GM19463 (cell line): ENCODE data around the gene SARDH.

Source experiments
- ATAC-seq: cut with Tn5 transposase; IDR thresholded peaks from one replicate; pipeline ENCODE4 v1.9.1; 2021; ENCODE audit warnings: mild to moderate bottlenecking, moderate library complexity; ENCODE audit not compliant: unreplicated experiment

The SARDH gene

DNA sequence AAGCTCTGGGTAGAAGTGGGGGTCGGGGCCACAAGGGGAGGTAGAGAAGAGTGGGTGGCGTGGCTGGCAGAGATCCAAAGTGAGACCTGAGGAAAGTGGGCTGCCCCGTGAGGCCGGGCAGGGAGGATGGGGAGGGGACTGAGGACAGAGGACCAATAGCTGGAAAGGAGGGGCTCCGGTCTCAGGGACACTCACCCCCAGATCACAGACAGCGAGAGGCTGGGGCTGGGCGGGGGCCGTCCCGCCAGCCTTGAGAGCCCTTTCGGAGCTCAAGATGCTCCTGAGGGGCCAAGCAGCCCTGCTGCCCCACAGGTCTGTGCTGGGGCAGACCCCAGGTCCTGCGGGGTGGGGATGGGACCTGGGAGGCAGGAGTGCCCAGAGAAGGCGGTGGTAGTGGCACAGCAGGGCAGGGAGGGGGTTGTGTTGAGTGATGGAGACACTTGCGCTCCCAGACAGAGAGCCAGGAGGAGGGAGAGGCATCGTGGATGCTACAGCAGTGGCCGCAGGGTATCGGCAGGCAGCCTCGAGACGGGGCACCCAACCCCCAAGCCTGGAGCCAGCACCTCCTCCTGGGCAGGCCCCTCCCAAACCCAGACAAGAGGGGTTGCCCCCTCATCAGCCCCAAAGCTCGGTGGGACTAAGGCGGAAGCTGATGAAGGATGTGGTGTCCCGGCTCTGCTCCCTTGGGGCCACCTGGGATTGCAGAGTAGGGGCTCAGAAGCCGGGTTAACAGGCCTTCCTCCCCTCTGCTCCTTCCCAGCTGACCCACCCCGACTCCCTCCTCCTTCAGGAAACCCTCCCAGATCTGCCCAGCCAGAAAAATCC is 3.4 kb downstream of the SARDH start:
- no peak for ATAC-seq

- ATAC-seq: no peak
These were observed 4.2 kb downstream of the SARDH start for GRCh38 chr9:133733796-133734533.

DNA sequence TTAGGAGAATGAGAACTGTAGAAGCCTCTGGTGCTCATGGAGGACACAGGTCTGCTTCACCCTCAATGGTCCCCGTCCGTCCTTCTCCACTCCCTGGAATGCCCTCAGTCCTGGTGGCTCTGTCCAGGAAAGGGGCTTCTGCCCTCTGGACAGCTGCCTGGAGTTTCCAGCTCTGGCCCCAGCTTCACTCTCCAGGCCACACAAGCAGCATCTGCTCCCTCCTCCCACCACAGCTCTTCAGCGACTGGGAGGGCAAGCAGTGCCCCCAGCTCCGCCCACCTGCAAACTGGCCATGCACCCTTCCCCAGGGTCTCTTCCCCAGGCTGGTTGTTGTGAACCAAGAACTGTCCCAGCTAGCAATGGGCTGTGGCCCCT is 4.7 kb downstream of the SARDH start:
- no peak for ATAC-seq

DNA sequence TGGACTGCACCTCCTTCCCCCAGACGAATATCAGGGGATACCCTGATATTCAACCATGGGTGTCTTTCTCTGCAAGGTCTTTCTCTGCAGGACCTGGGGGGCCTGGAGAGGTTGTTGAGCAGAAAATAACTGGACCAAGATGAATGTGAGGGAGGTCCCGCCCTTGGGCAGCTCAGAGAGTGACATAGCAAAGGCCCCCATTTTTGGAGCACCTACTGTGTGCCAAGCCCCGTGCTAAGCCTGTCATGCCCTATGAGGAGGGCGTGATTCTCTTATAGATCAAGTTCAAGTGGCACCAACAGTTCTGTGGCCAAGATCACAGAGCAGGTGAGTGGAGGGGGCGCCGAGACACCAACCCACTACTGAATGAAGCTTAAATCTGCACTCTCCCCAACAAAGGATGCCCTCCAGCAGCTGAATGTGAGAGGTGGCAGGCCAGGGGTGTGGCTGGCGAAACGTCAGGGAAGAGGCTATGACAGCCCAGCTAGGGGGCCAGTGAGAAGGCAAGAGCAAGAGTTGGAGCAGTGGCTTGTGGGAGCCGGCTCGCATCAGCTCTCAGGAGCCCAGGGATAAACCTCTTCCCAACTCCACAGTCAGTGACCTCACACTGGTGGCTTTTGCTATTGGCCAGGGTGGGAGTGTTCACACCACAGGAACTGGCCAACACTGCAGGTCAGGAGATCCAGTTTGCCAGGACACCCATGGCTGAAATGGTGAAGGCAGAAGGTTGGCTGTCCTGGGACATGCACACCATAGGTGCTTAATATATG is 5.3 kb downstream of the SARDH start:
- ATAC-seq: no peak

DNA sequence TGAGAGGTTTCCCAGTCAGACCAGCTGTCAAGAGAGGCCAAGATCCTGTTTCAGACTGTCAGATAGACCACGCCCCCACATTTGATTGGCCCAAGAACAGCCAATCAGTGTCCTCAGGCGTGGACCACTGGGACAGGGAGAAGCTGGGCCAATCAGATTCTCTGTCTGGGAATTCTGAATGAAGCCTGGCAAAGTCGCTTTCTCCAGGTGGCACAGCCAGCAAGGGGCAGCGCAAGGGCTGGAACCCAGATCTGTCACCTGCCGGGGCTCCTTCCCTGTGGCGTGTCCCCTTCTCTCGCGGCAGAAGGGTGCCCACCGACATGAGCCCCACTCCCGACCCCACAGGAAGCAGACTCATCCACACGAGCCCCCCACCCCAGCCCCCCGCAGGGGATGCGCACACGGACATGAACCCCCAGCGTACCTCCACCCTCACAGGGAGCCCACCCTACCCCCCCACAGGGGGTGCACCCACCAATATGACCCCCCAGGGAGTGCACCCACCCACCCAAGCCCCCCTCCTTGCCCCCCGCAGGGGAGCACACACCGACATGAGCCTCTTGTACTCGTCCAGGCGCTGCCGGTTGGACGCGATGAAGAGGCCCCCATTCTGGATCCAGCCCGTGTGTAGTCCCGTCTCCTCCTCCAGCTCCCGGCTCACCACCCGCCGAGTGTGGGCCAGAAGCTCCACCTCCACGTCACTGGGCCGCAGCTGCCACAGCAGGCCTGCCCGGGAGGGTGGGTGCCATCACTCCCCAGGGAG is 6.1 kb downstream of the SARDH start:
- ATAC-seq: no peak

GRCh38 chr9:133730994-133731715 is 7.0 kb downstream of the SARDH start:
- no peak for ATAC-seq

DNA sequence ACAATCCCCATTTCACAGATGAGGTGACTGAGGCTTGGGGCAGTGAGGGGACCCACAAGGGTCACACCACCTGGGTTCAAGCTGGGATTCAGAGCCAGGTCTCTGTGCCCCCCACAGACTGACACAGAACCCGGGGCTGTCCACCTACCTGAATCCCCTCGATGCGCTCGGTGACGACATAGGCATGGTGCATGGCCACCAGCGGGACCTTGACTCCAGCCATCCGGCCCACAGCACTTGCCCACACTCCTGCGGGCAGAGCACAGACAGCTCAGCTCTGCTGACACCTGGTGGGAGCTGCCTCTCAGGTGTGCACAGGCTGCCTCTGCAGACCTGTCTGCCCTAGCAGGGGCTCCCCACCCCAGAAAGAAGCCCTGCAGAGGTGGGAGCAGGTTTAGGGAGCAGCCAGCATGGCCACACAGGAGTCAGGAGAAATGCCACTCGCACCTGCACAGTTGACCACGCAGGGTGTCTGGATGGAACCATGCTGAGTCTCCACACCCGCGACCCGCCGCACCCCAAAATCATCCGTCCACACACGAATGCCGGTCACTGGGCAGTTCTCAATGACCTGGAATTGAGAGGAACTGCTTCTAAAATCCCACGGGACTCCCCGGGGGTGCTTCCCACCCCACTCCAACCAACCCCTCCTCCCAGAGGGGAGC is 8.4 kb downstream of the SARDH start:
- no peak for ATAC-seq

DNA sequence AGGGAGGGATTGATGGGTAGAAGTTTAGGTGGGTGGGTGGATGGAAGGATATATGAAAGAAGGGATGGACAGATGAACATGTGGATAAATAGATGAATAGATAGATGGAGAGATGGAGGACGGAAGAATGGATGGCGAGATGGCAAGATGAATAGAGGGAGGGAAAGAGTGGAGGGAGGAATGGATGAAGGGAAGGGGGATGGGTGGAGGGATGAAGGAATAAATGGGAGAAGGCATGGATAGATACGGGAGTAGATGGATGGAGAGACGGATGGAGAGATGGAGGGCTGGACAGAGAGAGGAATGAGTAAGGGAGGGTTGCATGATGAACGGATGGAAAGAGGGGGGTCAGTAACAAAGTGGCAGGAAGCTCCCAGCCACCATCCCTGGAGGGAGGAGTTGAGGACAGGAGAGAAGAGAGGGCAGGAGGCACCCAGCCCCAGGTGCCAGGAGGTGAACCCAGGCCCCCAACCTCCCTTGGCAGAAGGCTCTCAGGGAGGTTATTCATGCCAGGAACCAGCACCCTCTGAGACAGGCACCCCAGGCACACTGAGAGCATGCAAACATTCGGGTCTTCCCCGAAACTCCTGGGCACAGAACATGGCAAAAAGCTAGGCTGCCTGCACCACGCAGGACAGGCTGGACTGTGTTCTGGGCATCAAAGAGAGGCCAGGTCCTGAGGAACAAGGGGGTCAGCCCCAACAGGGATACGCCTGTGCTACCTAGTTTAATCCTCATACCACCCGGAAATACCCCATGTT is 9.1 kb downstream of the SARDH start:
- ATAC-seq: no peak

DNA sequence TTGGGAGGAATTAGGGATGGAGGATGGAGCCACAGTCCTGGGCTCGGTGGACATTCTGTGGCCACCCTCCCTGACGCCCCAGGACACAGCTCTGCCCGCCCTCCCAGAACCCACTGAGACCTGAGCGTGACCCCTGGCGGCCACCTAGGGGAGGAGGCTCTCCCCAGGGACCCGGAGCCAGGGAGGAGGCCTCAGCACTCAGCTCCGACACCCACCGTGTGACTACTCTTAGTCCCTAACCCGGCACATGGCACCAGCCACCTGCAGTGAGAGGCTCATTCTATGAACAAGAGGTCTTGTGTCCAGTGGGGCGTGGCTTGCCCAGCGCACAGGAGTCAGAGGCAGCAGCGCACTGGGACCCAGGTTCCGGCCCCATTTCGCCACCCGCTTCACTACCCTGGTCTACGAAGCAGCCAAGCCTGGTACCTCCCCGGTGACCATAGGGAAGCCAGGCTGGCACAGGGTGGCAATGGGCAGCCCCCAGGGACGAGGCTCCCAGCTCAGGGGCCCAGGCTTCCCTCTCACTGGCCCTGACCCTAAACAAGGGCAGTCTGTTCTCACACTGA is 10.2 kb downstream of the SARDH start:
- ATAC-seq: no peak

GRCh38 chr9:133727277-133727875 is 10.8 kb downstream of the SARDH start:
- ATAC-seq: no peak

- no peak for ATAC-seq
These were observed 11.5 kb downstream of the SARDH start for GRCh38 chr9:133726401-133727276.

DNA sequence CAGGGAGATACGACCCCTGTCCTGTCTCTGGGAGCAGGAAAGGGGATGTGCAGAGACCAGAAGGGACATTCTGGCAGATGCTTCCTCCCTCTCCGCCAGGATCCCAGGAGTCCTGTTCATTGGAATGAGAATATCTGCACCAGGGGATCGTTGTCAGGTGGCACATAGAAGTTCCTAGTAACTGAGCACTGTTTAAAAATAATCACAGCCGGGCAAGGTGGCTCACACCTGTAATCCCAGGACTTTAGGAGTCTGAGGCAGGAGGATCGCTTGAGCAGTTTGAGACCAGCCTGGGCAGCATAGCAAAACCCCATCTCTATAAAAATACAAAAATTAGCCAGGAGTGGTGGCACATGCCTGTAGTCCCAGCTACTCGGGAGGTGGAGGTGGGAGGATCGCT is 12.3 kb downstream of the SARDH start:
- no peak for ATAC-seq

DNA sequence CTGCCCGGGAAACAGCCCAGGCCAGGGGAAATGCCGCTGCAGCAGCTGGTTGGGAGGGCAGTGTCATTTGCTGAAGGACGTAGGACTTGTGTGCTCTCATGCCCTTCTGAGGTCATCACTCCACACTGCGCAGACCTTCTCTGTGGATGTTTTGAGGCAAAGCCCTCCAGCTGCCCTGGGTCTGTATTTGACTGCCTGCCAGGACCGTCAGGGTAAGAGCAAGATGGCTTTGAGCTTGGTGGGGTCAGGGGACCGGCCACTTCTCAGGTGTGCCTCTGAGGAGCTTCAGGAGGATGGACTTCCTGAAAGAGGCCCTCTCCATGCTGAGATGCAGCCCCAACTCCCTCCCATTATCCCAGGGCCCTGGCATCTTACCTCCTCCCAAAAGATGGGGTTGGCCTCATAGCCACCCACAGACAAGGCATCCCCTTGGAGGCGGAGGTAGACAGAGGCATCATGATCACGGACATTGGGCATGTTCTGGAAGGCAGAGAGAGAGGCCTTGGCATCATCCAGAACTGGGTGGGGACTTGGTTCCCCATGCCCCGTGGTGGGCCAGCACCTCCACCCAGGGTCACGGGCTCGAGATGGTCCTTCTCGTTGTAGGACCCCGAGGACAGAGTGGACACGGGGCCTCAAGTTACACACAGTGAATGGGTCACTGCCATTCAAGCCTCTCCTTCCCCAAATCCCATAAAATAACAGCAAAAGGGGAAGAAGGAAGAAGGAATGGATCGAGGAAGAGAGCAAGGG is 19.4 kb downstream of the SARDH start:
- no peak for ATAC-seq

GRCh38 chr9:133717113-133718031 is 20.8 kb downstream of the SARDH start:
- no peak for ATAC-seq

- no peak for ATAC-seq
These were observed 21.5 kb downstream of the SARDH start for GRCh38 chr9:133716564-133717112.
